Lower lobe of right lung (tissue), 2 donors: ENCODE results near the gene POLDIP2. TPM values are rescaled to one million over a fixed set of nuclear protein-coding genes. Genes with fewer than 3 reads are reported as not detected.

Experiments used
- ATAC-seq, 2 donors: fragments of 200-7000 bp; cut with Tn5 transposase; one replicate each; pipeline ENCODE4 v1.9.1; 2020 to 2022; ENCODE audit warnings: mild to moderate bottlenecking in 2 of 2, moderate library complexity in 2 of 2
- DNase-seq: peaks from one replicate; pipeline ENCODE4 v3.0.0-alpha.2; 2020
- H3K27ac ChIP-seq: fragments of 200-600 bp; one replicate; pipeline ENCODE4 v1.8.0; 2022
- H3K27me3 ChIP-seq: fragments of 200-600 bp; one replicate; pipeline ENCODE4 v1.8.0; 2022; ENCODE audit warnings: low read depth
- H3K36me3 ChIP-seq: fragments of 200-600 bp; one replicate; pipeline ENCODE4 v1.8.0; 2022; ENCODE audit warnings: mild to moderate bottlenecking
- H3K4me1 ChIP-seq: fragments of 200-600 bp; one replicate; pipeline ENCODE4 v1.8.0; 2022
- H3K4me3 ChIP-seq: fragments of 200-600 bp; one replicate; pipeline ENCODE4 v1.8.0; 2022; ENCODE audit warnings: mild to moderate bottlenecking
- H3K9me3 ChIP-seq: fragments of 200-600 bp; one replicate; pipeline ENCODE4 v1.8.0; 2022
- intact Hi-C: fragments of 100-400 bp; cut with DNase I; formaldehyde crosslinking; loops from one replicate; pipeline ENCODE4 v1.11.0; 2022
- total RNA-seq: library from RNA; stranded (reverse); fragmentation: NEBNext Ultra II Directional; extraction: Animal tissue kit (Norgen Biotek cat#: 25700); gene quantifications from one replicate; pipeline ENCODE4 v1.2.1, GENCODE V29; 2021
- TF ChIP-seq, protein P1 (sequence below): fragments of 200-600 bp; IDR thresholded peaks from one replicate; pipeline ENCODE4 v1.8.0; 2022; ENCODE audit warnings: antibody characterized with exemption, mild to moderate bottlenecking
- donor health status: DM: no; HTN: yes; CAD: no; lungs with severe emphysema.

The POLDIP2 gene
- total RNA-seq, 1 donor from 2014 or later, result 54.7 TPM

DNA sequence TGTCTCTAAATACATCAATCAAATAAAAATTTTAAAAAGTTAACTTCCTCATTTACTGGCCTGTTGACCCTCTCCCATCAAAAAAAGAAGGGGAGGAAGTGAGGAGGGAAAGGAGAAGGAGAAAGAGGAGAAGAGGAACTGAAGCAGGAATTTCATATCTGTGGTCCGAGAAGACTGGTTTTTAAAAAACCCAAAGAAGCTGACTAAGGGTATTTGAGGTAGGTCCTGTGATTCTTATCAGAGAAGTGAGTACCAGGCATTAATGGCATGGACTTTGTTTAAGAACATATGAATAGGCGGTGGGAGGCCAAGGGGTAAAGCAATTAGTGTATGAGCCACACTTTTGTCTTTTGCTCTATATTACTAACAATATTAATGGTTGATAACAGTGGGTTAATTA lies 46.7 kb upstream of the POLDIP2 start:
- H3K9me3 ChIP-seq, result no peaks in the 10 kb centered on the region
- H3K27ac ChIP-seq, result no peak overlapping the region
- peaks cover 41% of the 10 kb centered on the region for H3K36me3 ChIP-seq
- intact Hi-C loops, result no loop called here
- TF ChIP-seq, protein P1, sequence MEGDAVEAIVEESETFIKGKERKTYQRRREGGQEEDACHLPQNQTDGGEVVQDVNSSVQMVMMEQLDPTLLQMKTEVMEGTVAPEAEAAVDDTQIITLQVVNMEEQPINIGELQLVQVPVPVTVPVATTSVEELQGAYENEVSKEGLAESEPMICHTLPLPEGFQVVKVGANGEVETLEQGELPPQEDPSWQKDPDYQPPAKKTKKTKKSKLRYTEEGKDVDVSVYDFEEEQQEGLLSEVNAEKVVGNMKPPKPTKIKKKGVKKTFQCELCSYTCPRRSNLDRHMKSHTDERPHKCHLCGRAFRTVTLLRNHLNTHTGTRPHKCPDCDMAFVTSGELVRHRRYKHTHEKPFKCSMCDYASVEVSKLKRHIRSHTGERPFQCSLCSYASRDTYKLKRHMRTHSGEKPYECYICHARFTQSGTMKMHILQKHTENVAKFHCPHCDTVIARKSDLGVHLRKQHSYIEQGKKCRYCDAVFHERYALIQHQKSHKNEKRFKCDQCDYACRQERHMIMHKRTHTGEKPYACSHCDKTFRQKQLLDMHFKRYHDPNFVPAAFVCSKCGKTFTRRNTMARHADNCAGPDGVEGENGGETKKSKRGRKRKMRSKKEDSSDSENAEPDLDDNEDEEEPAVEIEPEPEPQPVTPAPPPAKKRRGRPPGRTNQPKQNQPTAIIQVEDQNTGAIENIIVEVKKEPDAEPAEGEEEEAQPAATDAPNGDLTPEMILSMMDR, result no peak
- ATAC-seq, result no peak
- no peak overlapping the region for H3K4me3 ChIP-seq
- peaks cover 36% of the 10 kb centered on the region for H3K4me1 ChIP-seq
- no peak for DNase-seq
- H3K27me3 ChIP-seq, result no peaks in the 10 kb centered on the region

DNA sequence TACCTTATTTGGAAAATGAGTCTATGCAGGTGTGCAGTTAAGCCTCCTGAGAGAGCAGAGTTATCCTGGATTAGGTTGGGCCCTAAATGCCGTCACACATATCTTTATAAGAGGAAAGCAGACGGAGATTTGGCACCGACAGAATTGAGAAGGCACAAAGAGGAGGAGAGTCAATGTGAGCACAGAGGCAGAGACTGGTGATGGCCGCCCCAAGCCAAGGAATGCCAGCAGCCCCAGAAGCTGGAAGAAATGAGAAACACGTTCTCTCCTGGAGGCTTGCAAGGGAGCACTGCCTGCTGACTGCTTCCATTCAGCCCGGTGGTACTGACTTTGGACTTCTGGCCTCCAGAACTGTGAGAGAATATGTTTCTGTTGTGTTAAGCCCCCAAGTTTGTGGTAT lies 45.5 kb upstream of the POLDIP2 start:
- Histone ChIP-seq H3K9me3 (no peaks in the 10 kb centered on the region), H3K4me3 (no peak overlapping the region), H3K27ac (no peak overlapping the region), H3K4me1 (peaks cover 36% of the 10 kb centered on the region), H3K36me3 (peaks cover 50% of the 10 kb centered on the region), H3K27me3 (no peaks in the 10 kb centered on the region)
- ATAC-seq (no peak), DNase-seq (no peak)
- intact Hi-C loops, result no loop called here
- TF ChIP-seq, protein P1, result no peak

DNA sequence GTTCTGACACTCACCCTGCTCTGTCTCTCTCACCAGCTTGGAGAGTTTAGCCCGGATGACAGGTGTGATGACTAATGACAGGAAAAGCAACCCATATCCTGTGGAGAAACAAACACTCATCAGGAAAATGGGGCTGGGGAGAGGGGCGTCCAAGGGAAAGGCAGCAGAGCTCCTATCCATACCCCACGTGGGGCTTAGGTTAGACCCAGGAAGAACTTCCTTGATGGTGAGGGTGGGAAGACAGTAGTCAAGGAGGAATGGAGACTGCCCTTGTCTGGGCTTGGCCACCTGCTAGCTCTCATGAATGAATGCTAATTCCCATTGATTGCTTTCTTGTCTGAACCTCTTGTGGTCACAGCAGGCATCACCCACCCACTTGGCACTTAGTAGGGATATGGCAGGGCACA lies 44.9 kb upstream of the POLDIP2 start:
- H3K9me3 ChIP-seq, result no peaks in the 10 kb centered on the region
- DNase-seq (no peak), ATAC-seq (no peak)
- H3K27ac ChIP-seq, result no peak overlapping the region
- peaks cover 56% of the 10 kb centered on the region for H3K36me3 ChIP-seq
- H3K4me1 ChIP-seq, result peaks cover 36% of the 10 kb centered on the region
- H3K27me3 ChIP-seq, result no peaks in the 10 kb centered on the region
- H3K4me3 ChIP-seq, result no peak overlapping the region
- intact Hi-C loops, result no loop called here
- TF ChIP-seq, protein P1, result no peak

DNA sequence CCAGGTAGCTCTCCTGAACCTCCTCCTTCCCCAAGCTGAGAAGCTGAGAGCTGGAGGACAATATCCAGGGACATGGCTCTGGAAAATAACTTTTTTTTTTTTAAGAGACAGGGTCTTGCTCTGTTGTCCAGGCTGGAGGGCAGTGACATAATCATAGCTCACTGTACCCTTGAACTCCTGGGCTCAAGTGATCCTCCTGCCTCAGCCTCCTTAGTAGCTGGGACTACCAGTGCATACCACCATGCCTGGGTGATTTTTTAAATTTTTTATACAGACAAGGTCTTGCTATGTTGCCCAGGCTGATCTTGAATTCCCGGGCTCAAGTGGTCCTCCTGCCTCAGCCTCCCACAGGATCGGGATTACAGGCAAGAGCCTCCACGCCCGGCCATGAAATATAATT lies 42.5 kb upstream of the POLDIP2 start:
- Histone ChIP-seq H3K4me1 (peaks cover 19% of the 10 kb centered on the region), H3K27me3 (no peaks in the 10 kb centered on the region), H3K36me3 (peaks cover 80% of the 10 kb centered on the region), H3K4me3 (no peak overlapping the region), H3K9me3 (no peaks in the 10 kb centered on the region), H3K27ac (no peak overlapping the region)
- intact Hi-C loops, result no loop called here
- ATAC-seq (no peak), DNase-seq (no peak)
- TF ChIP-seq, protein P1, result no peak

DNA sequence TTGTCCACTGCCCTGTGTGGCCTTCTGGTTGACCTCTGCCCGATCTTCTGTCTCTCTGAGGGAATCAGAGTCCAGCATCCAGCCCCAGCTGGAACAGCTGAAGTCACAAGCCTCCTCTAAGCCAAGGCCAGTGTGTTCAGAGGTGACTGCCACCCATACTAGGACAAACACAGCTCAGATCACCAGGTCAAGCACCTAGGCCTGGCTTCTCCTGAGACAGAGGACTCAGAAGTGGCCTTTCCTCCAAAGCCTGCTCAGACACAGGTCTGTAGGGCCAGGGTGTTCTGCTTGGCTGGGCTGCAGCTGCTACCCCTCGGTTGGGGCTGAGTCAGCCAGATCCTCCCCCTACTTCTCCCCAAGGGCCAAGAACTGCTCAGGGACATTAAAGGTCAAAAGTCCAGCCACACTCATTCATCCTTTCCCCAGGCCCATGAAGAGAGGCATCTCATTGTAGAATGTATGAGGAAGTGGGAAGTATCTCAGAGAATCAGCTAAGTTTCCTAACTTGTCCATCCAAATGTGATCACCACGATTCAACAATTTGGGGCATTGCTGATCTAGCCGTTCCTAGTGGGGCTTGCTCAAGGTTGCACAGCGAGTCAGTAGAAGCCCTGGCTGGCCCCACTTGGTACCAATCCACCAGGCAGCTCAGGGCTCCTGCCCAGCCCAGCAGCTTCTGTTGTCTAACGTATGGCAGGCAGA lies 41.1 kb upstream of the POLDIP2 start:
- intact Hi-C loops, result no loop called here
- H3K4me3 ChIP-seq, result no peak overlapping the region
- DNase-seq, result no peak
- H3K27me3 ChIP-seq, result no peaks in the 10 kb centered on the region
- H3K27ac ChIP-seq, result no peak overlapping the region
- no peaks in the 10 kb centered on the region for H3K9me3 ChIP-seq
- TF ChIP-seq, protein P1, result no peak
- peaks cover 5% of the 10 kb centered on the region for H3K4me1 ChIP-seq
- no peak for ATAC-seq
- H3K36me3 ChIP-seq, result peaks cover 92% of the 10 kb centered on the region
